MCF 10A (cell line): Measurements from ENCODE around the gene SLC9A6. TPM values are rescaled to one million over a fixed set of nuclear protein-coding genes. Genes with fewer than 3 reads are reported as not detected.

Experiments
- BruUV-seq: library from RNA; stranded (reverse); fragments of 400-500 nt; replicated peaks from 2 replicates; lab custom pipeline; 2021; lab: Mats Ljungman, UMichigan
- CTCF ChIA-PET: fragments of 300-600 bp; sonication (Branson Sonifier 250); formaldehyde crosslinking; extraction: SDS; loops from one replicate; lab custom pipeline; 2021; ENCODE audit warnings: antibody characterized with exemption, inconsistent platforms; lab: Yijun Ruan, JAX
- POLR2A ChIA-PET: fragments of 300-600, 350-650 bp; sonication (Branson Sonifier 250); formaldehyde crosslinking; extraction: SDS; loops from one replicate; lab custom pipeline; 2020; ENCODE audit warnings: antibody characterized with exemption, inconsistent platforms; lab: Yijun Ruan, JAX
- DNase-seq: peaks from one replicate; pipeline ENCODE4 v3.0.0-alpha.2; 2018; ENCODE audit not compliant: unreplicated experiment
- H3K27ac Mint-ChIP-seq: one replicate; pipeline ENCODE4 v1.8.0; 2022; ENCODE audit warnings: mild to moderate bottlenecking, low read depth, mixed read lengths; ENCODE audit not compliant: unreplicated experiment
- H3K27me3 Mint-ChIP-seq: one replicate; pipeline ENCODE4 v1.8.0; 2022; ENCODE audit warnings: mixed read lengths; ENCODE audit not compliant: insufficient read depth, unreplicated experiment
- H3K36me3 Mint-ChIP-seq: one replicate; pipeline ENCODE4 v1.8.0; 2022; ENCODE audit warnings: mild to moderate bottlenecking, moderate library complexity, mixed read lengths; ENCODE audit not compliant: insufficient read depth, unreplicated experiment
- H3K4me1 Mint-ChIP-seq: one replicate; pipeline ENCODE4 v1.8.0; 2022; ENCODE audit warnings: mixed read lengths; ENCODE audit not compliant: insufficient read depth, unreplicated experiment
- H3K4me3 Mint-ChIP-seq: one replicate; pipeline ENCODE4 v1.8.0; 2022; ENCODE audit warnings: mild to moderate bottlenecking, moderate library complexity, mixed read lengths; ENCODE audit not compliant: unreplicated experiment
- H3K9me3 Mint-ChIP-seq: one replicate; pipeline ENCODE4 v1.8.0; 2022; ENCODE audit warnings: mixed read lengths; ENCODE audit not compliant: unreplicated experiment
- intact Hi-C: fragments of 100-400 bp; cut with micrococcal nuclease; formaldehyde crosslinking; loops from 2 replicates; pipeline ENCODE4 v1.14.1; 2022
- total RNA-seq: library from RNA; stranded (reverse); gene quantifications from 2 replicates; pipeline ENCODE4 v1.2.3, GENCODE V29; 2022
- TF ChIP-seq, protein P1 (sequence below): fragments of 200-600 bp; IDR thresholded peaks from one replicate; pipeline ENCODE4 v1.8.0; 2022; ENCODE audit warnings: antibody characterized with exemption, mild to moderate bottlenecking; ENCODE audit not compliant: unreplicated experiment

The SLC9A6 gene
- total RNA-seq, 1 experiment from 2014 or later, result 8.1 TPM

DNA sequence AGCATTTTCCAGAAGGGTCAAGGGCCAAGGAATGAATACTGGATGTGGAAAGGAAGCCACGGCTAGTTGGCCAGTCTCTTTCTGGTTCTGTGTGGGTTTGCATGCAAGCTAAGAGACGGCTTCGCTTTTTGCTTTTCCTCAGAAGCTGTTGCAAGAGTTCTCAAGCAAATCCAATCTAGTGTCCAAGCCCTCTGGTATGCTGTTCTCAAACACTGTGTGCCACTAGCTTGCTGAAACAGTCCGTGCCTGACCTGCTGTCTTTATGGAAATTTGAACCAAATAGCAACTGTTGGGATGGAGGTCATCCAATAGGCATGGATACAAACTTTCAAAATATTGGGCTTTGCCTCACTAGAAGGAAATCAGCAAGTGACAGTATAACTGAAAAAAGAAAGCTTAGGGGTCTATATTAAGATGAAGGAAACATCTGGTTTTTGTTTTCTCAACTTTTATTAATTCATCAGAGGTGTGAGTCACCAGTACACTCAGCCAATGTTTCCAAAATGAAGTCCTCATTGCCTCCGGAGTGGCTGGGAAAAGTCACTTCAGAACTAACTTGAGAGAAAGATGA lies 70.5 kb downstream of the SLC9A6 start:
- DNase-seq, result peak; percentile 8
- Mint-ChIP-seq H3K27ac (no peak overlapping the region), H3K27me3 (peaks cover 33% of the 10 kb centered on the region), H3K36me3 (no peaks in the 10 kb centered on the region), H3K4me3 (no peak overlapping the region), H3K9me3 (no peaks in the 10 kb centered on the region), H3K4me1 (no peaks in the 10 kb centered on the region)
- ChIA-PET CTCF (interaction anchor here (0.7 to 1.0 kb wide), 3 partner anchors 14 to 26 kb away, joined by 3 read pairs; no protein-coding TSS in a partner anchor), POLR2A (interaction anchor here (1.1 kb wide), 1 partner anchor 17 kb away, joined by 4 read pairs; no protein-coding TSS in a partner anchor)
- TF ChIP-seq, protein P1, sequence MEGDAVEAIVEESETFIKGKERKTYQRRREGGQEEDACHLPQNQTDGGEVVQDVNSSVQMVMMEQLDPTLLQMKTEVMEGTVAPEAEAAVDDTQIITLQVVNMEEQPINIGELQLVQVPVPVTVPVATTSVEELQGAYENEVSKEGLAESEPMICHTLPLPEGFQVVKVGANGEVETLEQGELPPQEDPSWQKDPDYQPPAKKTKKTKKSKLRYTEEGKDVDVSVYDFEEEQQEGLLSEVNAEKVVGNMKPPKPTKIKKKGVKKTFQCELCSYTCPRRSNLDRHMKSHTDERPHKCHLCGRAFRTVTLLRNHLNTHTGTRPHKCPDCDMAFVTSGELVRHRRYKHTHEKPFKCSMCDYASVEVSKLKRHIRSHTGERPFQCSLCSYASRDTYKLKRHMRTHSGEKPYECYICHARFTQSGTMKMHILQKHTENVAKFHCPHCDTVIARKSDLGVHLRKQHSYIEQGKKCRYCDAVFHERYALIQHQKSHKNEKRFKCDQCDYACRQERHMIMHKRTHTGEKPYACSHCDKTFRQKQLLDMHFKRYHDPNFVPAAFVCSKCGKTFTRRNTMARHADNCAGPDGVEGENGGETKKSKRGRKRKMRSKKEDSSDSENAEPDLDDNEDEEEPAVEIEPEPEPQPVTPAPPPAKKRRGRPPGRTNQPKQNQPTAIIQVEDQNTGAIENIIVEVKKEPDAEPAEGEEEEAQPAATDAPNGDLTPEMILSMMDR, result no peak
- intact Hi-C loops, result no loop called here
- no TSS peak for BruUV-seq

DNA sequence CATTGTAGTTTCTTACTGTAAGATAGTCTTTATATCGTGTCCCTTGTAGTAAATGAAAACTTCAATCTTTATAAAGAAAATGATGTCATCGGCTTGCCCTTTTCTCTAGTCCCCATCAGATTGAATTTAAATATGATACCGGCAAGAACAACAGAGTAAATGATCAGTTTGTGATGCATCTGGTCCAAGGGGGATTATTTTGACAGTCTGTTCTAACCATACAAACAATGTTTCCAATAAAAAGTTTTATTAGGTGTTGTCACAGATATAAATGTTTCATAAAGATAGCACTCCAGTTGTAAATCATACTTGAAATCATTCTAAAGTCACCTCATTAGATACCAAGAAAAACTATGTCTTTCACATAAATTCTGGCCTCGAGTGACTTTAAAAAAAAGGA lies 72.3 kb downstream of the SLC9A6 start:
- Mint-ChIP-seq H3K36me3 (no peaks in the 10 kb centered on the region), H3K4me1 (no peaks in the 10 kb centered on the region), H3K27ac (no peak overlapping the region), H3K4me3 (no peak overlapping the region), H3K9me3 (no peaks in the 10 kb centered on the region), H3K27me3 (peaks cover 35% of the 10 kb centered on the region)
- ChIA-PET POLR2A (no interaction called here), CTCF (no interaction called here)
- intact Hi-C loops, result no loop called here
- no peak for DNase-seq
- no TSS peak for BruUV-seq
- TF ChIP-seq, protein P1, result no peak

DNA sequence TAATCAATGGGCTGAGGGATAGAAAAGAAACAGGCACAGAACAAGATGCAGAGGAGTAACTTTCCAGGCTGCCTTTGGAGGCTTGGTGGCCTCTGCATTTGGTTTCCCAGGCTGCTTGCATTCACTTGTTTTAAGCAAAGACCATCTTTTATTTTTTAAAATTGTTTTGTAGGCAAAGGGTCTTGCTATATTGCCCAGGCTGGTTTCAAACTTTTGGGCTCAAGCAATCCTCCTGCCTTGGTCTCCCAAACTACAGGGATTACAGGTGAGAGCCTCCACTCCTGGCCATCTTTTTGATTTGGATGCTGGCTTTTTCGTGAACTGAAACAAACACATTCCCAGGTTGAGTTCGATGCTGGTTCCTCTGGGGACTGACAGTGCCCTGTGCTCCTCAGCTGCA lies 74.1 kb downstream of the SLC9A6 start:
- Mint-ChIP-seq H3K27me3 (peaks cover 51% of the 10 kb centered on the region), H3K36me3 (no peaks in the 10 kb centered on the region), H3K9me3 (no peaks in the 10 kb centered on the region), H3K4me1 (no peaks in the 10 kb centered on the region), H3K4me3 (no peak overlapping the region), H3K27ac (no peak overlapping the region)
- DNase-seq, result no peak
- CTCF ChIA-PET, result interaction anchor here (0.6 kb wide), 1 partner anchor 465 kb away, joined by 5 read pairs; no protein-coding TSS in a partner anchor
- TF ChIP-seq, protein P1, result no peak
- intact Hi-C loops, result no loop called here
- no TSS peak for BruUV-seq
- POLR2A ChIA-PET, result no interaction called here

DNA sequence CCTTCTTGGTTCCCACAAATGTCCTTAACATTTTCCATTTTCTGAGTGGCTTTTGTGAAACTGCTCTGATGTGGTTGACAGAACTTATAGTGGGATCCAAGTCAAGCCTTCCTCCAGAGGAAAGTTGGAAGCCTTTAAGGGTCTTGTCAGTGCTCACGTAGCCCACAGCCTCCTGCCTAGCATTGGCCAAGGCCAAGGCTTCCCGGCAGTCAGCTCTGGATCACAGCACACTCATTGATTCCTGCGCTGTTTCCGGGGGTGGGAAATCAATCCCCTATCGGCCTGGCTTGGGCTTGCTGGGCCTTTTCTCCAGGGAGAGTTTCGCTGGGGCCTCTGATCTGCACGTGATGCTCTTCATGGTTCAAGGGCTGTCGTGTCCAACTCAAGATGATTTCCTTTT lies 76.1 kb downstream of the SLC9A6 start:
- intact Hi-C loops, result no loop called here
- TF ChIP-seq, protein P1, result no peak
- DNase-seq, result no peak
- POLR2A ChIA-PET, result no interaction called here
- CTCF ChIA-PET, result interaction anchor here (0.6 kb wide), 1 partner anchor 123 kb away, joined by 3 read pairs; no protein-coding TSS in a partner anchor
- H3K4me1 Mint-ChIP-seq, result no peaks in the 10 kb centered on the region
- no TSS peak for BruUV-seq
- no peaks in the 10 kb centered on the region for H3K36me3 Mint-ChIP-seq
- no peaks in the 10 kb centered on the region for H3K9me3 Mint-ChIP-seq
- no peak overlapping the region for H3K4me3 Mint-ChIP-seq
- peaks cover 51% of the 10 kb centered on the region for H3K27me3 Mint-ChIP-seq
- H3K27ac Mint-ChIP-seq, result no peak overlapping the region
